HUES64 (cell line): ENCODE data around the gene SHBG. TPM values are rescaled to one million over a fixed set of nuclear protein-coding genes. Genes with fewer than 3 reads are reported as not detected.

Experiments used
- H3K27ac ChIP-seq: 2 replicates; pipeline ENCODE4 v1.7.0; 2013; ENCODE audit warnings: low read depth, low read length, inconsistent platforms
- H3K27me3 ChIP-seq: 2 replicates; pipeline ENCODE4 v1.6.1; 2013; ENCODE audit warnings: mild to moderate bottlenecking, low read length; ENCODE audit not compliant: insufficient read depth
- H3K36me3 ChIP-seq: 2 replicates; pipeline ENCODE4 v1.6.1; 2013; ENCODE audit warnings: mild to moderate bottlenecking, low read length; ENCODE audit not compliant: insufficient read depth
- H3K4me1 ChIP-seq: 2 replicates; pipeline ENCODE4 v1.6.1; 2013; ENCODE audit warnings: mild to moderate bottlenecking, low read length, moderate library complexity; ENCODE audit not compliant: insufficient read depth
- H3K4me3 ChIP-seq: 2 replicates; pipeline ENCODE4 v1.5.1; 2013; ENCODE audit warnings: mild to moderate bottlenecking, low read length, moderate library complexity
- H3K9ac ChIP-seq: 2 replicates; pipeline ENCODE4 v1.6.1; 2013; ENCODE audit warnings: mild to moderate bottlenecking, low read depth, low read length
- H3K9me3 ChIP-seq: 2 replicates; pipeline ENCODE4 v1.6.1; 2013; ENCODE audit warnings: low read depth, low read length; ENCODE audit not compliant: insufficient read depth
- WGBS: fragments of 150-250, 120-280 bp; methylation state at CpG from one replicate; pipeline ENCODE4 v1.1.7; 2013; ENCODE audit warnings: missing lambda C conversion rate; 5-methylcytosine and 5-hydroxymethylcytosine counted together
- polyA plus RNA-seq, 2 experiments: library from polyadenylated mRNA; stranded (reverse); fragments of 50-300 nt; gene quantifications; one replicate each; pipeline ENCODE4 v1.2.3, GENCODE V29; 2013

SHBG gene
- 0.85 TPM for polyA plus RNA-seq (2013, experiment 1 of 2)
- polyA plus RNA-seq (2013, experiment 2 of 2): 1.1 TPM

- Histone ChIP-seq H3K9ac (no peak within 1 kb of the TSS), H3K4me1 (peaks cover 4% of the 10 kb centered on the region; the same call in 1 of the 2 replicates), H3K27me3 (no peaks in the 10 kb centered on the region), H3K9me3 (no peaks in the 10 kb centered on the region), H3K4me3 (no peak within 1 kb of the TSS), H3K27ac (no peak within 1 kb of the TSS), H3K36me3 (peaks cover 5% of the 10 kb centered on the region; the same call in 1 of the 2 replicates)
- WGBS: 91% methylated on average over 13 of the region's 13 CpGs
These were observed at the start of gene SHBG for GRCh38 chr17:7629939-7630571. TSS of gene SHBG (plus strand) at chr17:7630135. CDS start at chr17:7630173, 38 bp downstream.

GRCh38 chr17:7580604-7581575 is 49.0 kb upstream of the SHBG start:
- peaks cover 38% of the 10 kb centered on the region for H3K36me3 ChIP-seq
- no peak overlapping the region for H3K4me3 ChIP-seq
- no peak overlapping the region for H3K27ac ChIP-seq
- WGBS: 88% methylated on average over 23 of the region's 23 CpGs
- H3K4me1 ChIP-seq: no peaks in the 10 kb centered on the region
- no peaks in the 10 kb centered on the region for H3K27me3 ChIP-seq
- H3K9ac ChIP-seq: no peak overlapping the region
- H3K9me3 ChIP-seq: no peaks in the 10 kb centered on the region

DNA sequence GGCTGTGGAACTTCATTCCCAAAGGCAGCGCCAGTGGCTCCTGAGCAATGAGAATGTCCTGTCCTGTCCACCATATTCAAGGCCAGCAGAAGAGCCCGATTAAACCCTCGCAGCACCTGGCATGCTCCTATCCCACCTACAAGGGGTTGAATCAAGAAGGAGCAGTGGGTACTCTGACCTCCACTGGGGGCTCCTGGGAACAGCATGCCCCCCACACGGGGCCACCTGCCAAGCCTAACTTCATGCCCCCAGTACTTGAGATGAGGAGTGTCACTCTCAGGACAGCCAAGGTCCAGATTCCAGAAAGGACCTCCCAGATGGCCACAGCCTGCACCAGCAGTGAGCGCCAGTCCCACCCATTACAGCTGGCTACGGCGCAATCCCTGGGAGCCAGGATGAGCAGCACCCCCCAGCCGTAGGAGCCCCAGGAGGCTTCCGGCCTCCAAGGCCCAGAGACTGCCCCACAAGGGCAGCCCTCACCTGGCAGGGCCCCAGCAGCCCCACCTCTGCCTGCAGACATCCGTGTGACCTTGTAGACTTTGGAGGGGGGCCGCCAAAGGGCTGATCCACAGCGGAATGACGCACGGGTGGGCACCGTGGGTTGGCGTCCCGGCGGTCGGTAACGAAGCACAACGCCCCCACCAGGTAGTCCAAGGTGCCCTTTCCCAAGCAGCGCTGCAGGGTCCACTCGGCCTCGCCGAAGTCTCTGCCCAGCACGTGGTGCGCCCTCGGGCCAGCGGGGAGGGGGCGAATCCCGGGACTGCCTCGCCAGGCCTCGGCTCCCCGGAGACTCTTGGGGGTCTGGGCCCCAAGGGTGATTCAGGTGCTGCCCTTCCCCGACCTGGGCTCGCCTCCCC is 47.3 kb upstream of the SHBG start:
- Histone ChIP-seq H3K36me3 (peaks cover 33% of the 10 kb centered on the region), H3K4me3 (peak overlapping the region; percentile 80), H3K27ac (peak overlapping the region; percentile 98), H3K27me3 (no peaks in the 10 kb centered on the region), H3K9ac (peak overlapping the region; percentile 98), H3K9me3 (no peaks in the 10 kb centered on the region), H3K4me1 (no peaks in the 10 kb centered on the region; the same call in 1 of the 2 replicates)
- WGBS: 93% methylated on average over 36 of the region's 36 CpGs

DNA sequence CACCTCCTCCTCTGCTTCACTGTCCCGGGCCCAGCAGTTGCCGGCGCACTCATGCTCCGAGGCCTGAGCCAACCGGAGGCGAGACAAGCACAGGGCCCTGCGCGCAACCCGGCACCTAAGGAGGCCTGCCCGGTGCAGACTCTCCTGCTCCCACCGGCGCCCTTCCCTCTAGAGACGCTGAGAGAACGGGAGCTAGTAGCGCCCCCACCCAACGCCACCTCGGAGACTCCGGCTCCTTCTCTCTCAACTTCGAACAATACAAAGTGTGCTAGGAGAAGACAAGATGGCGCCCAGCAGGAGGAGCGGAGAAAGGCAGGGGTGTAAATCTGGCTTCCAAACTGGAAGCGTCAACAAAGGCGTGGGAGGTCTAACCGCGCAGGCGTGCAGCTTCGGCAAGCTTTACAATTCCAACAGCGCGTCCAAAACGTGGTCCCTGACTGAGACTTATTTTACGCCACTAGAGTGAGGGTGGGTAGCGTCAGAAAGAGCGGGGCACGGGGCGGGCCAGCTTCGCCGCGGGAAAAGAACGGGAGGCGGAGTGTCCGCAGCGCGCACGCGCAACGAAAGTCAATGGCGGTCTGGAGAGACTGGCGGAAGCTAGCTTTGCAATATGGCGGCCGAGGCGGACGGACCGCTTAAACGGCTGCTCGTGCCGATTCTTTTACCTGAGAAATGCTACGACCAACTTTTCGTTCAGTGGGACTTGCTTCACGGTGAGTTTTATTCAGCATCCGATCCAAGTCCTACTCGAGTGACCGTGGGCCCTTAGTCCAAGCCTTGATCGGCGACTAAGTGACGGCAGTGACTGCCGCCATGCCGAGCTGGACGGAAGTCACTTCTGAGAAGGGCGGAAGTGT is 46.5 kb upstream of the SHBG start, which contains the start of gene MPDU1:
Gene MPDU1, plus strand, starts transcription at position 600 of the 857 bp plus-strand sequence. Its CDS starts 11 bp downstream, at position 611.
- Histone ChIP-seq H3K4me3 (peak within 1 kb of the TSS; percentile 80), H3K9ac (peak within 1 kb of the TSS; percentile 98), H3K9me3 (no peaks in the 10 kb centered on the region), H3K27me3 (no peaks in the 10 kb centered on the region), H3K36me3 (peaks cover 28% of the 10 kb centered on the region), H3K4me1 (no peaks in the 10 kb centered on the region; the same call in 1 of the 2 replicates), H3K27ac (peak within 1 kb of the TSS; percentile 98)
- 64% methylated on average over 69 of the region's 69 CpGs for WGBS

GRCh38 chr17:7586673-7587419 is 43.1 kb upstream of the SHBG start:
- Histone ChIP-seq H3K4me1 (peaks cover 14% of the 10 kb centered on the region), H3K27ac (no peak overlapping the region), H3K36me3 (peaks cover 29% of the 10 kb centered on the region), H3K4me3 (no peak overlapping the region), H3K9me3 (no peaks in the 10 kb centered on the region), H3K9ac (no peak overlapping the region), H3K27me3 (no peaks in the 10 kb centered on the region)
- 84% methylated on average over 9 of the region's 9 CpGs for WGBS

DNA sequence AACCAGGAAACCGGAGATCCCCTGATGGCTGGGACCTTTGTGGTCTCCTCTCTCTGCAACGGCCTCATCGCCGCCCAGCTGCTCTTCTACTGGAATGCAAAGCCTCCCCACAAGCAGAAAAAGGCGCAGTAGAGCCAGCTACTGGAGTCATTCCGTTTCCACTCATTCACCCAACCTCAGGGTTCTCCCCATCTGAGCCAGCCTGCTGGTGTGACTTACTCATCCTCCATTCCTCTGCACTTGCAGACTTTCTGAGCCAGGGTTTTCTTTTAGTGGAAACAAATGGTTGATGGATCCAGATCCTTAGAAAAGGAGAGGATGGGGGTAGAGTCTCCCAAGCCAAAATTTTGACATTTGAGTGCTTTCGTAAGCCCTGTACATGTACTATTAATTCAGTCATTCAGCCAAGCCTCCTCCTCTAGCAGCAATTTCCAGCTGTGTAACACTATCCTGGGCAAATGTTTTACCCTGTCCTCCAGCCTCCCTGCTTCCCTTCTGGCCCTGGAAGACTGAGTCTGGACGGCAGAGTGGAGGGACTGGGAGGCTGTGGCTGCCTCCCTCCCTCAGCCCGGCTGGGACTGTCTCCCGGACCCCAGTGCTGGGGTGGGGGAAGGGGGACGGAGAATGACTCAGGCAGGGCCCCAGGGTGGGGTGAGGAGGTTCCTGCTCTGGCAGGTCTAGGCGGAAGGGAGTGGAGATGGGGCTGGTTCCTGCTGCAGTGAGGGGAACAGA is 42.3 kb upstream of the SHBG start:
- Histone ChIP-seq H3K27ac (no peak overlapping the region), H3K27me3 (no peaks in the 10 kb centered on the region), H3K9me3 (no peaks in the 10 kb centered on the region), H3K9ac (no peak overlapping the region), H3K4me1 (peaks cover 14% of the 10 kb centered on the region), H3K36me3 (peaks cover 36% of the 10 kb centered on the region), H3K4me3 (peak overlapping the region; percentile 72)
- 74% methylated on average over 12 of the region's 12 CpGs for WGBS

- Histone ChIP-seq H3K27ac (peak overlapping the region; percentile 81; the same call in 1 of the 2 replicates), H3K9me3 (no peaks in the 10 kb centered on the region), H3K36me3 (peaks cover 47% of the 10 kb centered on the region), H3K4me1 (peaks cover 14% of the 10 kb centered on the region), H3K4me3 (peak overlapping the region; percentile 72), H3K9ac (peak overlapping the region; percentile 76), H3K27me3 (no peaks in the 10 kb centered on the region)
- 71% methylated on average over 30 of the region's 30 CpGs for WGBS
These were observed 41.3 kb upstream of the SHBG start for GRCh38 chr17:7588553-7589203.

DNA sequence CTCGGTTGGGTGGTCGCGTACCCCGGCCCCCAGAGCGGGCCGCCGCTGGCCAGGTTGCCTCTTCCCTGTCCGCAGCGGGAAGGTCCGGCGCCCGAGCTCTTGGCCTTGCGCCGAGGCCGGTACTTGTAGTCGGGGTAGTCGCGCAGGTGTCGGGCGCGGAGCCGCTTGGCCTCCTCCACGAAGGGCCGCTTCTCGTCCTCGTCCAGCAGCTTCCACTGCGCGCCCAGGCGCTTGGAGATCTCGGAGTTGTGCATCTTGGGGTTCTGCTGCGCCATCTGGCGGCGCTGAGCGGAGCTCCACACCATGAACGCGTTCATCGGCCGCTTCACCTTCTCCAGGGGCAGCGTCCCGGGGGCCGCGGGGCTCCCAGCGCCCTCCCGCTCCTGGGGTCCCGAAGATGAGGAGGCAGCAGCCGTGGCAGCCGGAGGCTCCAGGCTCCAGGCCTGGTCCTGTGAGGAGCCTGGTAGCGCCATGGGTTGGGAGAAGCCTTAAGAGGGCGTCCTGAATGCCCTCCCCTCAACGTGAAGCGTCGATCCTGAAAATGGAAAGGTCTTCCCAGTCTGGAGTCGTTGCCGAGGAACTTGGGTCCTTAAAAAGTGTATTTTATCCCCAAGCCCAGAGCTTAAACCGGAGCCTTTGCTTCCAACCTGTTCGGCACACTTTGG is 40.6 kb upstream of the SHBG start:
- H3K27me3 ChIP-seq: no peaks in the 10 kb centered on the region
- 31% methylated on average over 56 of the region's 56 CpGs for whole genome bisulfite sequencing
- H3K4me3 ChIP-seq: peak overlapping the region; percentile 72
- H3K36me3 ChIP-seq: peaks cover 54% of the 10 kb centered on the region
- H3K9me3 ChIP-seq: no peaks in the 10 kb centered on the region
- peak overlapping the region; percentile 81 for H3K27ac ChIP-seq
- peaks cover 14% of the 10 kb centered on the region for H3K4me1 ChIP-seq
- H3K9ac ChIP-seq: peak overlapping the region; percentile 76
